Vagina (tissue), 2 donors: ENCODE results near the gene SLC6A8.

Experiments used
- POLR2A ChIP-seq, 2 donors: fragments of 450-650 bp; IDR thresholded peaks; one replicate each; pipeline ENCODE4 v1.6.1; 2017; ENCODE audit warnings: antibody characterized with exemption in 2 of 2, mild to moderate bottlenecking in 2 of 2, moderate library complexity in 2 of 2
- POLR2AphosphoS5 ChIP-seq, 2 donors: sonication (generic); formaldehyde crosslinking; IDR thresholded peaks; one replicate each; pipeline ENCODE4 v1.9.0; 2017; ENCODE audit warnings: antibody characterized with exemption in 2 of 2, mild to moderate bottlenecking in 2 of 2, low read depth in 1 of 2; ENCODE audit not compliant: insufficient read depth in 1 of 2
- TF ChIP-seq, protein P1 (sequence below), 3 experiments: fragments of 450-650 bp in 2 of 3; fragments of 200-600 bp in 1 of 3; sonication (generic) in 1 of 3; IDR thresholded peaks; one replicate each; pipeline ENCODE4 v1.5.1; 2017 to 2019; ENCODE audit warnings: antibody characterized with exemption in 3 of 3, mild to moderate bottlenecking in 2 of 3, moderate library complexity in 2 of 3

DNA sequence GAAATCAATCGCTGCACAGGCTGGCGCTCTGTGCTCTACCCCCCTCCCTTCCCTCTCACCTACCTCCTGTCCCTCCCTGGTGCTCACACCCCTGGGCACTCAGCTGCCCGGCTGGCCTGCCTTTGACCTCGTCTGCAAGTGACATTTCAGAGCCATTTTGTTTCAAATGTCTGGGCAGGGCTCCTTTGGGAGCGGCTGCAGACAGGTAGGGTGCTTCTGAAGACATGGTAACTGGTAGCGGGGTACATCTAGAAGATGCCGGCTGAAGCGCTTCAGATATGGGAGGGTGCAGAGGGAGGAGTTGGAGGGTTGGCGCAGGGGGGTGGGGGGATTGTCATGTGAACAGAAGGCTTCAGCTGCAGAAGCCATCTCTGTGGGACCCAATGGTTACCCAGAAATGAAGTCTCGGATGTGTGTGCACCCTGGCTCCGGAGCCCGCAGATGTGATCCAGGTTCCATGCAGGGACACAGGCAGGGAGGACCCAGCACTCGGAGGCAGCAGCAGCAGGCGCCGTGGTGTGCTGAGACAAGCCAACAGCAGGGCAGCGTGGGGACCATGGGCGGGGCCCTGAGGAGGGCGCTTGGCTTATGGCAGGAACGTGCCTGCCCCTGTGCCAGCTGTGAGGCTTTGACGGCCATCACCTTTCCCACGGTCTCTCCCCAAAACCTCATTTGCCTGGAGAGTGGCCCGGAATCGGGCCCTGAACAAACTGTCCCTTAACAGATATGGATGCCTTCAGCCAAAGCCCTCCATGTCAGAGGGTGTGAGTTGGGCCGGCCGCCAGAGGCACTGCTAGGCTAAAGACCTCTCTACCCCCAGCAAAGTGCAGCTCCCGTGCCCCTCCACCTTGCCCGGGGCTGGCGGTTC, 48.3 kb upstream of the SLC6A8 start:
- TF ChIP-seq, protein P1, sequence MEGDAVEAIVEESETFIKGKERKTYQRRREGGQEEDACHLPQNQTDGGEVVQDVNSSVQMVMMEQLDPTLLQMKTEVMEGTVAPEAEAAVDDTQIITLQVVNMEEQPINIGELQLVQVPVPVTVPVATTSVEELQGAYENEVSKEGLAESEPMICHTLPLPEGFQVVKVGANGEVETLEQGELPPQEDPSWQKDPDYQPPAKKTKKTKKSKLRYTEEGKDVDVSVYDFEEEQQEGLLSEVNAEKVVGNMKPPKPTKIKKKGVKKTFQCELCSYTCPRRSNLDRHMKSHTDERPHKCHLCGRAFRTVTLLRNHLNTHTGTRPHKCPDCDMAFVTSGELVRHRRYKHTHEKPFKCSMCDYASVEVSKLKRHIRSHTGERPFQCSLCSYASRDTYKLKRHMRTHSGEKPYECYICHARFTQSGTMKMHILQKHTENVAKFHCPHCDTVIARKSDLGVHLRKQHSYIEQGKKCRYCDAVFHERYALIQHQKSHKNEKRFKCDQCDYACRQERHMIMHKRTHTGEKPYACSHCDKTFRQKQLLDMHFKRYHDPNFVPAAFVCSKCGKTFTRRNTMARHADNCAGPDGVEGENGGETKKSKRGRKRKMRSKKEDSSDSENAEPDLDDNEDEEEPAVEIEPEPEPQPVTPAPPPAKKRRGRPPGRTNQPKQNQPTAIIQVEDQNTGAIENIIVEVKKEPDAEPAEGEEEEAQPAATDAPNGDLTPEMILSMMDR (IDR thresholded peaks at IDR 0.05): no peak
- TF ChIP-seq POLR2A (IDR thresholded peaks at IDR 0.05) (no peak), POLR2AphosphoS5 (IDR thresholded peaks at IDR 0.05; ENCODE audit: insufficient read depth in 1 of 2, low read depth in 1 of 2) (no peak)
